Stomach (tissue), 4 donors: ENCODE data around the gene NRXN2.

Source experiments
- POLR2A ChIP-seq, 4 donors: fragments of 450-650 bp; IDR thresholded peaks; one replicate each; pipeline ENCODE4 v1.6.1; 2016; ENCODE audit warnings: antibody characterized with exemption in 4 of 4, control low read depth in 2 of 4, mild to moderate bottlenecking in 1 of 4, moderate library complexity in 1 of 4
- TF ChIP-seq, protein P1 (sequence below), 7 experiments: fragments of 450-650 bp in 4 of 7; fragments of 200-600 bp in 3 of 7; sonication (generic) in 3 of 7; IDR thresholded peaks; one replicate each; pipeline ENCODE4 v1.5.1; 2016 to 2019; ENCODE audit warnings: antibody characterized with exemption in 7 of 7, control low read depth in 2 of 7, mild to moderate bottlenecking in 1 of 7

DNA sequence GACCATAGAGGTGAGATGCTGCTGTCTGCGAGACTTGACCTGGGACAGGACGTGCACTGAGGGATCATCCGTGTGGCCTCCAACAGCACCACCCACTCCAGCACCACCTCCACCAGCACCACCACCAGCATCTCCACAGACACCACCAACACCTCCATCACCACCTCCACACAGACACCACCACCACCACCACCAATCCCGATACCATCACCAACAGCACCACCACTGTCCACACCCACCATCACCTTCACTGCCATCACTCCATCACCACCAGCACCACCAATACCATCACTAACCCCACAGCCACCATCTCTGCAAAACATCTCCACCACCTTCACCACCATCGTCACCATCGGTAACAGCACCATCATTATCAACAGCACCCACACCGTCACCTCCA lies 158.6 kb downstream of the NRXN2 start:
- TF ChIP-seq, protein P1, sequence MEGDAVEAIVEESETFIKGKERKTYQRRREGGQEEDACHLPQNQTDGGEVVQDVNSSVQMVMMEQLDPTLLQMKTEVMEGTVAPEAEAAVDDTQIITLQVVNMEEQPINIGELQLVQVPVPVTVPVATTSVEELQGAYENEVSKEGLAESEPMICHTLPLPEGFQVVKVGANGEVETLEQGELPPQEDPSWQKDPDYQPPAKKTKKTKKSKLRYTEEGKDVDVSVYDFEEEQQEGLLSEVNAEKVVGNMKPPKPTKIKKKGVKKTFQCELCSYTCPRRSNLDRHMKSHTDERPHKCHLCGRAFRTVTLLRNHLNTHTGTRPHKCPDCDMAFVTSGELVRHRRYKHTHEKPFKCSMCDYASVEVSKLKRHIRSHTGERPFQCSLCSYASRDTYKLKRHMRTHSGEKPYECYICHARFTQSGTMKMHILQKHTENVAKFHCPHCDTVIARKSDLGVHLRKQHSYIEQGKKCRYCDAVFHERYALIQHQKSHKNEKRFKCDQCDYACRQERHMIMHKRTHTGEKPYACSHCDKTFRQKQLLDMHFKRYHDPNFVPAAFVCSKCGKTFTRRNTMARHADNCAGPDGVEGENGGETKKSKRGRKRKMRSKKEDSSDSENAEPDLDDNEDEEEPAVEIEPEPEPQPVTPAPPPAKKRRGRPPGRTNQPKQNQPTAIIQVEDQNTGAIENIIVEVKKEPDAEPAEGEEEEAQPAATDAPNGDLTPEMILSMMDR (IDR thresholded peaks at IDR 0.05) = no peak
- TF ChIP-seq POLR2A (IDR thresholded peaks at IDR 0.05) = no peak
